WI38 (cell line): Measurements from ENCODE around the gene NAGPA.

Source experiments
- H3K4me3 ChIP-seq: 2 replicates; pipeline ENCODE4 v1.5.1; 2011; ENCODE audit warnings: low read depth, mild to moderate bottlenecking, control low read depth, low read length
- TF ChIP-seq, protein P1 (sequence below): IDR thresholded peaks from 2 replicates; pipeline ENCODE4 v1.5.1; 2012; ENCODE audit warnings: low read depth, mild to moderate bottlenecking, control low read depth, low read length

Gene NAGPA

DNA sequence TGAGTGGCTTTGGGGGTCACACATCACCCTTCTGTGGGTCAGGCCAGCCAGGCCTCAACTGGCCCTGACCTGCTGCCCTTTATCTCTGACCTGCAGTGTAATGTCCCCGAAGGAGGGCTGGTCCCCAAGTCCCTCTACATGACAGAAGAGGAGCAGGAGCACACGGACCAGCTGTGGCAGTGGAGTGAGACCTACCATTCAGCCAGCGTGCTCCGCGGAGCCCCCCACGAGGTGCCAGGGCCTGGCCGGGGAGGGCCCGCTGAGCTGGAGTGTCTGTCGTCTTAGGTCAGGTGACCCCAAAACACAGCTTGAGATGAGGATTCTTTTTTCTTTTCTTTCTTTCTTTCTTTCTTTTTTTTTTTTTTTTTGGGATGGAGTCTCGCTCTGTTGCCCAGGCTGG, 26.5 kb downstream of the NAGPA start:
- TF ChIP-seq, protein P1, sequence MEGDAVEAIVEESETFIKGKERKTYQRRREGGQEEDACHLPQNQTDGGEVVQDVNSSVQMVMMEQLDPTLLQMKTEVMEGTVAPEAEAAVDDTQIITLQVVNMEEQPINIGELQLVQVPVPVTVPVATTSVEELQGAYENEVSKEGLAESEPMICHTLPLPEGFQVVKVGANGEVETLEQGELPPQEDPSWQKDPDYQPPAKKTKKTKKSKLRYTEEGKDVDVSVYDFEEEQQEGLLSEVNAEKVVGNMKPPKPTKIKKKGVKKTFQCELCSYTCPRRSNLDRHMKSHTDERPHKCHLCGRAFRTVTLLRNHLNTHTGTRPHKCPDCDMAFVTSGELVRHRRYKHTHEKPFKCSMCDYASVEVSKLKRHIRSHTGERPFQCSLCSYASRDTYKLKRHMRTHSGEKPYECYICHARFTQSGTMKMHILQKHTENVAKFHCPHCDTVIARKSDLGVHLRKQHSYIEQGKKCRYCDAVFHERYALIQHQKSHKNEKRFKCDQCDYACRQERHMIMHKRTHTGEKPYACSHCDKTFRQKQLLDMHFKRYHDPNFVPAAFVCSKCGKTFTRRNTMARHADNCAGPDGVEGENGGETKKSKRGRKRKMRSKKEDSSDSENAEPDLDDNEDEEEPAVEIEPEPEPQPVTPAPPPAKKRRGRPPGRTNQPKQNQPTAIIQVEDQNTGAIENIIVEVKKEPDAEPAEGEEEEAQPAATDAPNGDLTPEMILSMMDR: no peak
- H3K4me3 ChIP-seq: no peak overlapping the region

- TF ChIP-seq, protein P1: no peak
- H3K4me3 ChIP-seq: no peak overlapping the region
These were observed 27.2 kb downstream of the NAGPA start for GRCh38 chr16:5006348-5007193.

DNA sequence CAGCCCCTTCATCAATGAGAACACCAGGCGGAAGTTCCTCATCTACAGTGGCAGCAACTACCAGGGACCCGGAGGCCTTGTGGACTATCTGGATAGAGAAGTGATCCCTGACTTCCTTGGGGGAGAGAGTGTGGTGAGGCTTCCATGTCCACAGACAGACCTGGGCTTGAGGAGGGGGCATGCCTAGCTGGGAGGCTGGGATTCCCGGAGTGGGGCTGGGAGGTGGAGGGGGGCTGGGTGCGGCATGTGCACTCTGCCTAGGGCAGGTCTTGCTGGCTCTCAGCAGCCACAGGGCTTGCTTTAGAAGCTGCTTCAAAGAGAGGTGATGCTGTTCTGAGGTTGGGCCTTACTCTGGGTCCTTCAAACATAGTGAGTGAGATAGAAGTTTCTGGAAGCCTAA, 27.8 kb downstream of the NAGPA start:
- TF ChIP-seq, protein P1: no peak

GRCh38 chr16:5004311-5004710, 29.4 kb downstream of the NAGPA start:
- no peak overlapping the region for H3K4me3 ChIP-seq
- TF ChIP-seq, protein P1: no peak

More for the DNA sequence above, 27.8 kb downstream of the NAGPA start:
- no peak overlapping the region for H3K4me3 ChIP-seq

DNA sequence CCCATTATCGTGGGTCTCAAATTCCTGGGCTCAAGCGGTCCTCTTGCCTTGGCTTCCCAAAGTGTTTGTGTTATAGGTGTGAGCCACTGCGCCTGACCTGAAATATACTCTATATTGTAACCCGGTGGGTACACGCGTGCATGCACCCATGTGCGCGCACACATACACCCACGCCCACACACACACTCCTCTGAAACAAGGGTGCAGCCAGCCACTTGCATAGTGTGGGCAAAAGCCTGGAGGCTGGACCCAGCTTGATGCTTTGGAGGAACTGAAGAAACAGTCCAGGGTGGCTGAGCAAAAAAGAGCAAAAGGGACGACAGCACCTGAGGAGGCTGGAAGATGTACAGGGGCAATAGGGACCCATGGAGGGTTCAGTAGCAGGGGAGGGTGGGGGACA, 29.9 kb downstream of the NAGPA start:
- TF ChIP-seq, protein P1: no peak
- H3K4me3 ChIP-seq: no peak overlapping the region

GRCh38 chr16:5003211-5003610, 30.5 kb downstream of the NAGPA start:
- TF ChIP-seq, protein P1: no peak
- no peak overlapping the region for H3K4me3 ChIP-seq

- TF ChIP-seq, protein P1: no peak
These were observed 31.0 kb downstream of the NAGPA start for GRCh38 chr16:5002699-5003143.

More at GRCh38 chr16:5002699-5003143, 31.0 kb downstream of the NAGPA start:
- H3K4me3 ChIP-seq: no peak overlapping the region
